HCT116 (cell line): ENCODE data around the gene PACS2. TPM values are rescaled to one million over a fixed set of nuclear protein-coding genes. Genes with fewer than 3 reads are reported as not detected.

ENCODE experiments used
- ATAC-seq: fragments of 200-7000 bp; cut with Tn5 transposase; 2 replicates; pipeline ENCODE4 v1.9.1; 2020; ENCODE audit warnings: mild to moderate bottlenecking, moderate library complexity
- BruUV-seq: library from RNA; stranded (reverse); fragments of 400-500 nt; replicated peaks from 2 replicates; lab custom pipeline; 2021; lab: Mats Ljungman, UMichigan
- CTCF ChIA-PET: fragments of 300-600 bp; sonication (Branson Sonifier 250); formaldehyde crosslinking; loops from one replicate; lab custom pipeline; 2021; ENCODE audit warnings: antibody characterized with exemption; lab: Charles Lee
- POLR2A ChIA-PET: fragments of 300-600, 350-600 bp; sonication (Branson Sonifier 250); formaldehyde crosslinking; loops from one replicate; lab custom pipeline; 2021; ENCODE audit warnings: antibody characterized with exemption; lab: Charles Lee
- RAD21 ChIA-PET, 2 experiments: fragments of 300-600 bp; sonication (Branson Sonifier 250); formaldehyde crosslinking; loops; one replicate each; lab custom pipeline; 2023; ENCODE audit warnings: low total read pairs in 2 of 2; ENCODE audit not compliant: uncharacterized antibody in 2 of 2, unreplicated experiment in 2 of 2, low non-redundant PET in 1 of 2; lab: Charles Lee
- DNase-seq: peaks from one replicate; pipeline ENCODE4 v3.0.0-alpha.2; 2010; ENCODE audit warnings: low read depth, low spot score
- H2AFZ ChIP-seq: fragments of 200-600 bp; shearing (Covaris generic), sonication (generic); 2 replicates; pipeline ENCODE4 v1.6.1; 2017; ENCODE audit warnings: low read depth, mixed run types, mixed read lengths, antibody characterized with exemption, low read length; ENCODE audit not compliant: poor library complexity, severe bottlenecking
- H3K27ac ChIP-seq: 2 replicates; pipeline ENCODE4 v1.5.1; 2012; ENCODE audit warnings: low read depth, low read length
- H3K27me3 ChIP-seq: fragments of 200-600 bp; sonication (generic); 2 replicates; pipeline ENCODE4 v1.6.1; 2016; ENCODE audit warnings: mixed run types, low read length, mixed read lengths; ENCODE audit not compliant: insufficient read depth
- H3K36me3 ChIP-seq, 2 experiments: fragments of 200-500 bp in 1 of 2; fragments of 200-600 bp in 1 of 2; sonication (Bioruptor generic) in 1 of 2; sonication (generic) in 1 of 2; 2 replicates each; pipeline versions ENCODE4 v1.5.1 to v1.6.1; 2014 to 2016; ENCODE audit warnings: low read length in 2 of 2, inconsistent platforms in 1 of 2, mixed read lengths in 1 of 2, mixed run types in 1 of 2; ENCODE audit not compliant: insufficient read depth in 2 of 2, control insufficient read depth in 1 of 2
- H3K4me1 ChIP-seq, 2 experiments: fragments of 200-600 bp in 1 of 2; sonication (generic) in 1 of 2; 2 replicates each; pipeline versions ENCODE4 v1.5.1 to v1.6.1; 2012 to 2017; ENCODE audit warnings: low read length in 2 of 2, inconsistent platforms in 1 of 2, mild to moderate bottlenecking in 1 of 2, mixed read lengths in 1 of 2, mixed run types in 1 of 2, moderate library complexity in 1 of 2; ENCODE audit not compliant: insufficient read depth in 2 of 2, control insufficient read depth in 1 of 2
- H3K4me2 ChIP-seq: fragments of 200-600 bp; sonication (generic); 2 replicates; pipeline ENCODE4 v1.6.1; 2017; ENCODE audit warnings: mixed run types, low read length, mixed read lengths
- H3K4me3 ChIP-seq, 2 experiments: fragments of 200-600 bp in 1 of 2; sonication (generic) in 1 of 2; replicated peaks in 1 of 2; 2 replicates each; pipeline ENCODE4 v1.5.1; 2011 to 2016; ENCODE audit warnings: low read length in 2 of 2, control low read depth in 1 of 2, low read depth in 1 of 2, mild to moderate bottlenecking in 1 of 2, mixed read lengths in 1 of 2, mixed run types in 1 of 2
- H3K79me2 ChIP-seq: fragments of 200-600 bp; sonication (generic); 2 replicates; pipeline ENCODE4 v1.6.1; 2017; ENCODE audit warnings: mild to moderate bottlenecking, mixed run types, low read length, moderate library complexity, mixed read lengths; ENCODE audit not compliant: insufficient read depth
- H3K9ac ChIP-seq: fragments of 200-600 bp; sonication (generic); 2 replicates; pipeline ENCODE4 v1.6.1; 2016; ENCODE audit warnings: low read length, mixed read lengths
- H3K9me2 ChIP-seq: fragments of 200-600 bp; sonication (generic), shearing (Covaris generic); 2 replicates; pipeline ENCODE4 v1.6.1; 2017; ENCODE audit warnings: mixed run types, mild to moderate bottlenecking, moderate library complexity; ENCODE audit not compliant: insufficient read depth
- H3K9me3 ChIP-seq, 2 experiments: fragments of 200-500 bp in 1 of 2; fragments of 200-600 bp in 1 of 2; sonication (Bioruptor generic) in 1 of 2; sonication (generic) in 1 of 2; 2 replicates each; pipeline ENCODE4 v1.6.1; 2014 to 2017; ENCODE audit warnings: low read length in 2 of 2, mixed read lengths in 2 of 2, inconsistent platforms in 1 of 2, low read depth in 1 of 2, mild to moderate bottlenecking in 1 of 2, mixed run types in 1 of 2, moderate library complexity in 1 of 2; ENCODE audit not compliant: control insufficient read depth in 1 of 2, insufficient read depth in 1 of 2
- H4K20me1 ChIP-seq: fragments of 200-600 bp; sonication (generic), shearing (Covaris generic); 2 replicates; pipeline ENCODE4 v1.6.1; 2017; ENCODE audit warnings: mixed run types, mild to moderate bottlenecking, moderate library complexity; ENCODE audit not compliant: insufficient read depth
- ATF3 ChIP-seq: IDR thresholded peaks from 2 replicates; pipeline ENCODE4 v1.6.1; 2012
- CEBPB ChIP-seq: IDR thresholded peaks from 2 replicates; pipeline ENCODE4 v1.6.1; 2012; ENCODE audit warnings: low read depth
- POLR2AphosphoS5 ChIP-seq: IDR thresholded peaks from 2 replicates; pipeline ENCODE4 v1.6.1; 2011; ENCODE audit warnings: mild to moderate bottlenecking, low read depth, low read length, moderate library complexity
- RAD21 ChIP-seq: IDR thresholded peaks from 2 replicates; pipeline ENCODE4 v1.6.1; 2012; ENCODE audit warnings: low read depth, mild to moderate bottlenecking
- TCF7L2 ChIP-seq: IDR thresholded peaks from 2 replicates; pipeline ENCODE4 v1.7.0; 2011; ENCODE audit warnings: borderline replicate concordance, inconsistent platforms; ENCODE audit not compliant: insufficient read depth, insufficient read length; ENCODE audit errors: extremely low read depth
- ZFX ChIP-seq: fragments of 450-650 bp; IDR thresholded peaks from 2 replicates; pipeline ENCODE4 v1.6.1; 2017
- intact Hi-C: fragments of 100-400 bp; cut with micrococcal nuclease; formaldehyde crosslinking; loops from 2 replicates; pipeline ENCODE4 v1.10.0; 2022
- total RNA-seq: library from RNA; stranded (reverse); gene quantifications from one replicate; pipeline ENCODE4 v1.2.1, GENCODE V29; 2021; ENCODE audit not compliant: unreplicated experiment
- TF ChIP-seq, protein P1 (sequence below): IDR thresholded peaks from 2 replicates; pipeline ENCODE4 v1.6.1; 2012

The PACS2 gene
- total RNA-seq, 1 experiment from 2014 or later, result 75.5 TPM

- Histone ChIP-seq H3K79me2 (peaks cover 32% of the 10 kb centered on the region), H3K4me3 (peak overlapping the region; percentile 29 to 45), H3K4me1 (peaks cover 8 to 17% of the 10 kb centered on the region in 2 experiments; a peak in 3 of 4 replicates), H3K9ac (peak overlapping the region; percentile 44), H3K9me2 (no peaks in the 10 kb centered on the region), H3K36me3 (no peaks in the 10 kb centered on the region), H3K4me2 (peak overlapping the region; percentile 69), H2AFZ (no peak overlapping the region), H3K27ac (peak overlapping the region; percentile 22; the same call in 1 of the 2 replicates), H4K20me1 (no peaks in the 10 kb centered on the region), H3K9me3 (no peaks in the 10 kb centered on the region), H3K27me3 (no peaks in the 10 kb centered on the region)
- TF ChIP-seq ZFX (peak; percentile 20; the same call in 1 of the 2 replicates), CEBPB (no peak), TCF7L2 (no peak), RAD21 (no peak)
- TF ChIP-seq, protein P1, sequence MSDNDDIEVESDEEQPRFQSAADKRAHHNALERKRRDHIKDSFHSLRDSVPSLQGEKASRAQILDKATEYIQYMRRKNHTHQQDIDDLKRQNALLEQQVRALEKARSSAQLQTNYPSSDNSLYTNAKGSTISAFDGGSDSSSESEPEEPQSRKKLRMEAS, result no peak
- intact Hi-C loops, result loop anchor here (2.0 kb wide), 1 partner anchor 13 kb away; the partner anchor contains the start of gene BRF1
- ChIA-PET CTCF (interaction anchor here (1.1 kb wide), 1 partner anchor 222 kb away, joined by 4 read pairs; no protein-coding TSS in a partner anchor), POLR2A (interaction anchor here (1.6 kb wide), 1 partner anchor 13 kb away, joined by 8 read pairs; the partner anchor contains the start of gene BRF1), RAD21 (interaction anchor here in 1 of 2 experiments (0.9 kb wide), 1 partner anchor 21 kb away, joined by 3 read pairs; no protein-coding TSS in a partner anchor)
- DNase-seq, result no peak
- ATAC-seq, result peak; percentile 1; the same call in 1 of the 2 replicates
- BruUV-seq, result no TSS peak
Observed at GRCh38 chr14:105313381-105314286, 914 bp upstream of the PACS2 start.

DNA sequence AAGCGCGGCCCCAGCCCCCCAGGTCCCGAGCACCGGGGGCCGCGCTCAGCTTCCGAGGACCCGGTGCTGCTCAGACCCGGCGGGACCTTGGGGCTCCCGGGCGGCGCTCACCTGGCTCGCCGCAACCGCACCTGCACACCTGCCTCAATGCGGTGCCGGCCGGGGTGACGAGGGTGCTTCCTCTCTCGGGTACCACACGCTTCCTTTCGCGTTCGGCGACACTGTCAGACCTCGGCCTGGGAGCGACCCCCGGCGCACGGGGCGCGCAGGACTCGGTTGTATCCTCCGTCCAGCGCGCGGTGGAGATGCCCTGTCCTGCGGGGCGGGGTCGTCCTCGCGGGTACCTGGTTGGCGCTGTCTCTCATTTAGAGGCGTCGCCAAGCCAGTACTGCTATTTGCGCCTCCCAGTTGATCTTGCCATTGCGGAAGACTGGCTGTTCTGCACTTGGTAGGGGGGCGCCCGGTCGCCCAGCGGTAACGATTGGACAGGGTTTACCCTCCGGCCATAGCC is 718 bp downstream of the PACS2 start:
- peak overlapping the region; percentile 85 for H3K4me2 ChIP-seq
- H3K9me2 ChIP-seq, result no peaks in the 10 kb centered on the region
- peak overlapping the region; percentile 72 to 88 for H3K4me3 ChIP-seq
- H3K4me1 ChIP-seq, result peaks cover 8 to 17% of the 10 kb centered on the region in 2 experiments; a peak in 3 of 4 replicates
- peak; percentile 27 for DNase-seq
- H3K9me3 ChIP-seq, result no peaks in the 10 kb centered on the region
- no peaks in the 10 kb centered on the region for H3K36me3 ChIP-seq
- BruUV-seq, result no TSS peak
- POLR2A ChIA-PET, result no interaction called here
- no peaks in the 10 kb centered on the region for H4K20me1 ChIP-seq
- H3K27ac ChIP-seq, result peak overlapping the region; percentile 73
- peaks cover 42% of the 10 kb centered on the region for H3K79me2 ChIP-seq
- RAD21 ChIA-PET, result no interaction called here
- no peaks in the 10 kb centered on the region for H3K27me3 ChIP-seq
- H2AFZ ChIP-seq, result no peak overlapping the region
- TF ChIP-seq POLR2AphosphoS5, result peak; percentile 20; the same call in 1 of the 2 replicates
- 0 out of 2 replicates have a peak, but pooled peaks have one; percentile 14 for TF ChIP-seq ZFX
- no peak for TF ChIP-seq ATF3
- TF ChIP-seq, protein P1, result peak; percentile 32; the same call in 1 of the 2 replicates
- CTCF ChIA-PET, result interaction anchor here (0.8 to 1.1 kb wide), 2 partner anchors 14 to 224 kb away, joined by 4 read pairs; partner anchors contain the start of gene BRF1
- intact Hi-C loops, result loop anchor here (2.0 kb wide), 1 partner anchor 14 kb away; the partner anchor contains the start of gene BRF1
- ATAC-seq, result peak; percentile 69
- H3K9ac ChIP-seq, result peak overlapping the region; percentile 65
